Panc1 (cell line): ENCODE results near the gene CFD. TPM values are rescaled to one million over a fixed set of nuclear protein-coding genes. Genes with fewer than 3 reads are reported as not detected.

Experiments
- ATAC-seq: fragments of 200-7000 bp; cut with Tn5 transposase; 2 replicates; pipeline ENCODE4 v1.9.1; 2020; ENCODE audit warnings: mild to moderate bottlenecking, moderate library complexity
- BruUV-seq: library from RNA; stranded (reverse); fragments of 400-500 nt; replicated peaks from 2 replicates; lab custom pipeline; 2021; lab: Mats Ljungman, UMichigan
- CTCF ChIA-PET: fragments of 300-600 bp; sonication (Branson Sonifier 250); formaldehyde crosslinking; loops from one replicate; lab custom pipeline; 2022; ENCODE audit warnings: antibody characterized with exemption; lab: Charles Lee
- POLR2A ChIA-PET: fragments of 300-600 bp; sonication (Branson Sonifier 250); formaldehyde crosslinking; loops from one replicate; lab custom pipeline; 2022; ENCODE audit warnings: antibody characterized with exemption; lab: Charles Lee
- DNase-seq: peaks from one replicate; pipeline ENCODE4 v3.0.0-alpha.2; 2010; ENCODE audit warnings: low read depth, low spot score
- H3K27ac ChIP-seq: 2 replicates; pipeline ENCODE4 v1.5.1; 2011; ENCODE audit warnings: mild to moderate bottlenecking, low read length, inconsistent platforms
- H3K27me3 ChIP-seq: fragments of 200-500 bp; sonication (Bioruptor generic); 2 replicates; pipeline ENCODE4 v1.6.0; 2014; ENCODE audit warnings: low read length, inconsistent platforms; ENCODE audit not compliant: control insufficient read depth, insufficient read depth
- H3K36me3 ChIP-seq: fragments of 200-500 bp; sonication (Bioruptor generic); 2 replicates; pipeline ENCODE4 v1.5.1; 2014; ENCODE audit warnings: inconsistent platforms, mild to moderate bottlenecking, low read length, moderate library complexity; ENCODE audit not compliant: control insufficient read depth, insufficient read depth
- H3K4me1 ChIP-seq: 2 replicates; pipeline ENCODE4 v1.5.1; 2011; ENCODE audit warnings: inconsistent platforms, mild to moderate bottlenecking, low read length, moderate library complexity; ENCODE audit not compliant: control insufficient read depth, insufficient read depth
- H3K4me3 ChIP-seq, 2 experiments: 2 replicates each; pipeline ENCODE4 v1.5.1; 2011 to 2012; ENCODE audit warnings: low read depth in 2 of 2, low read length in 2 of 2, mild to moderate bottlenecking in 2 of 2, inconsistent platforms in 1 of 2, moderate library complexity in 1 of 2
- H3K9me3 ChIP-seq: fragments of 200-500 bp; sonication (Bioruptor generic); 2 replicates; pipeline ENCODE4 v1.5.1; 2014; ENCODE audit warnings: low read depth, mild to moderate bottlenecking, inconsistent platforms, low read length, moderate library complexity; ENCODE audit not compliant: control insufficient read depth, insufficient read depth
- CTCF ChIP-seq: fragments of 450-650 bp; IDR thresholded peaks from 2 replicates; pipeline ENCODE4 v1.5.1; 2017; ENCODE audit warnings: mild to moderate bottlenecking
- POLR2AphosphoS5 ChIP-seq: IDR thresholded peaks from 2 replicates; pipeline ENCODE4 v1.6.1; 2012; ENCODE audit warnings: mild to moderate bottlenecking, low read depth, low read length, moderate library complexity
- REST ChIP-seq, 2 experiments: IDR thresholded peaks; 2 replicates each; pipeline ENCODE4 v1.6.1; 2011 to 2012; ENCODE audit warnings: low read depth in 2 of 2, control low read depth in 1 of 2, low read length in 1 of 2, mild to moderate bottlenecking in 1 of 2, moderate library complexity in 1 of 2; ENCODE audit not compliant: insufficient read depth in 1 of 2
- SIN3A ChIP-seq: IDR thresholded peaks from 2 replicates; pipeline ENCODE4 v1.6.1; 2012; ENCODE audit warnings: low read depth, mild to moderate bottlenecking, low read length, moderate library complexity, borderline replicate concordance; ENCODE audit not compliant: insufficient read depth
- TCF7L2 ChIP-seq: IDR thresholded peaks from 2 replicates; pipeline ENCODE4 v1.6.1; 2011; ENCODE audit warnings: mild to moderate bottlenecking, low read depth, low read length, inconsistent platforms
- in situ Hi-C: cut with HindIII; loops from 2 replicates; pipeline ENCODE4 v1.10.0; 2016; ENCODE audit warnings: low sequenced_read_pairs, low pct_unique_long_range_greater_than_20kb
- intact Hi-C: fragments of 100-400 bp; cut with micrococcal nuclease; formaldehyde crosslinking; loops from one replicate; pipeline ENCODE4 v1.10.0; 2022; ENCODE audit not compliant: unreplicated experiment
- total RNA-seq: library from RNA; stranded (reverse); gene quantifications from one replicate; pipeline ENCODE4 v1.2.1, GENCODE V29; 2021; ENCODE audit not compliant: unreplicated experiment

CFD gene
- total RNA-seq, 1 experiment from 2014 or later, result 9.9 TPM

GRCh38 chr19:862581-863314 is 3.3 kb downstream of the CFD start:
- H3K27ac ChIP-seq, result no peak overlapping the region
- CTCF ChIA-PET, result no interaction called here
- in situ Hi-C loops, result no loop called here

GRCh38 chr19:863315-863620 is 3.8 kb downstream of the CFD start:
- Histone ChIP-seq H3K27me3 (no peaks in the 10 kb centered on the region), H3K36me3 (no peaks in the 10 kb centered on the region), H3K9me3 (no peaks in the 10 kb centered on the region), H3K4me3 (no peak overlapping the region), H3K27ac (no peak overlapping the region), H3K4me1 (peaks cover 7% of the 10 kb centered on the region)
- POLR2A ChIA-PET, result interaction anchor here (0.7 kb wide), 1 partner anchor 12 kb away, joined by 17 read pairs; no protein-coding TSS in a partner anchor
- no peak for ATAC-seq
- intact Hi-C loops (no loop called here), in situ Hi-C loops (no loop called here)
- CTCF ChIA-PET, result no interaction called here
- no peak for TF ChIP-seq CTCF
- no peak for TF ChIP-seq SIN3A
- no peak for TF ChIP-seq POLR2AphosphoS5
- TF ChIP-seq REST (IDR thresholded peaks at IDR 0.05; ENCODE audit: insufficient read depth in 1 of 2, low read depth in 2 of 2, low read length in 1 of 2), result no peak
- no peak for TF ChIP-seq TCF7L2
- BruUV-seq, result no TSS peak
- no peak for DNase-seq

More at GRCh38 chr19:862581-863314, 3.3 kb downstream of the CFD start:
- intact Hi-C loops, result no loop called here
- Histone ChIP-seq H3K4me3 (no peak overlapping the region), H3K4me1 (peaks cover 7% of the 10 kb centered on the region), H3K36me3 (no peaks in the 10 kb centered on the region), H3K9me3 (no peaks in the 10 kb centered on the region), H3K27me3 (no peaks in the 10 kb centered on the region)
- POLR2A ChIA-PET, result interaction anchor here (0.7 kb wide), 1 partner anchor 12 kb away, joined by 17 read pairs; no protein-coding TSS in a partner anchor
- TSS peak; percentile 90 for BruUV-seq
- ATAC-seq, result peak; percentile 15; the same call in 1 of the 2 replicates
- no peak for DNase-seq
- TF ChIP-seq SIN3A, result no peak
- no peak for TF ChIP-seq CTCF
- TF ChIP-seq POLR2AphosphoS5, result no peak
- TF ChIP-seq TCF7L2, result no peak
- TF ChIP-seq REST (IDR thresholded peaks at IDR 0.05; ENCODE audit: insufficient read depth in 1 of 2, low read depth in 2 of 2, low read length in 1 of 2), result no peak
